ENCODE measurements around the gene MYH10. TPM values are rescaled to one million over a fixed set of nuclear protein-coding genes. Genes with fewer than 3 reads are reported as not detected.

Gene MYH10
- polyA plus RNA-seq, 1 donor from 2014 or later, result 61.1 TPM

DNA sequence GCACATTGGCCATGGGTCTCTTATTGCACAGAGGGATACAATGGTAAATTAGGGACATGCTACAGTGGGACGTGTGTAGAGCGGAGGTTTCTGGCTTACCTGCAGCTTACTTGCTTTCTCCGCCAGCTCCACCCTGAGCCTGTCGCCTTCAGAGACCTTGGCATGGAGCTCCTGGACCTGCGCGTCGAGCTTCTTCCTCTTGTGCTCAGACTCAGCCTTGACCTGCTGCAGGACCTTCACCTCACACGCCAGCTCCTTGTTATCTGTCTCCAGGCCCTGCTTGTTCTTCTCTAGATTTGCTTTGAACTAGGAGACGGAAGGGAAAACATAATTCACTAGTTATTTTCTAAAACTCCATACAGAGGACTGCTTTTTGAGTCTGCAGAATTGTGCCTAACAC is 131.4 kb downstream of the MYH10 start:
- Histone ChIP-seq H3K4me3 (ENCODE audit: low read length) (no peak overlapping the region), H2AFZ (ENCODE audit: low read depth, low read length) (no peak overlapping the region), H3F3A (ENCODE audit: insufficient read depth, low read length, poor library complexity, severe bottlenecking) (no peaks in the 10 kb centered on the region), H3K9me2 (ENCODE audit: insufficient read depth, low read length) (no peaks in the 10 kb centered on the region), H3K9me3 (ENCODE audit: low read length) (no peaks in the 10 kb centered on the region), H3K79me2 (replicated peaks; ENCODE audit: insufficient read depth, low read length) (no peaks in the 10 kb centered on the region), H3K27me3 (ENCODE audit: insufficient read depth, low read depth, low read length) (no peaks in the 10 kb centered on the region), H3K36me3 (ENCODE audit: insufficient read depth, low read length) (peaks cover 10% of the 10 kb centered on the region), H4K20me1 (ENCODE audit: insufficient read depth) (no peaks in the 10 kb centered on the region), H3K4me2 (ENCODE audit: low read length) (no peak overlapping the region), H3K9ac (ENCODE audit: low read length) (no peak overlapping the region), H3K27ac (ENCODE audit: low read length) (no peak overlapping the region)
- TF ChIP-seq, protein P1, sequence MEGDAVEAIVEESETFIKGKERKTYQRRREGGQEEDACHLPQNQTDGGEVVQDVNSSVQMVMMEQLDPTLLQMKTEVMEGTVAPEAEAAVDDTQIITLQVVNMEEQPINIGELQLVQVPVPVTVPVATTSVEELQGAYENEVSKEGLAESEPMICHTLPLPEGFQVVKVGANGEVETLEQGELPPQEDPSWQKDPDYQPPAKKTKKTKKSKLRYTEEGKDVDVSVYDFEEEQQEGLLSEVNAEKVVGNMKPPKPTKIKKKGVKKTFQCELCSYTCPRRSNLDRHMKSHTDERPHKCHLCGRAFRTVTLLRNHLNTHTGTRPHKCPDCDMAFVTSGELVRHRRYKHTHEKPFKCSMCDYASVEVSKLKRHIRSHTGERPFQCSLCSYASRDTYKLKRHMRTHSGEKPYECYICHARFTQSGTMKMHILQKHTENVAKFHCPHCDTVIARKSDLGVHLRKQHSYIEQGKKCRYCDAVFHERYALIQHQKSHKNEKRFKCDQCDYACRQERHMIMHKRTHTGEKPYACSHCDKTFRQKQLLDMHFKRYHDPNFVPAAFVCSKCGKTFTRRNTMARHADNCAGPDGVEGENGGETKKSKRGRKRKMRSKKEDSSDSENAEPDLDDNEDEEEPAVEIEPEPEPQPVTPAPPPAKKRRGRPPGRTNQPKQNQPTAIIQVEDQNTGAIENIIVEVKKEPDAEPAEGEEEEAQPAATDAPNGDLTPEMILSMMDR (IDR thresholded peaks at IDR 0.05; ENCODE audit: poor library complexity, severe bottlenecking), result no peak
- TF ChIP-seq TAF1 (IDR thresholded peaks at IDR 0.05; ENCODE audit: low read depth) (no peak), MXI1 (conservative IDR thresholded peaks at IDR 0.05; ENCODE audit: poor library complexity, severe bottlenecking) (no peak), RAD21 (conservative IDR thresholded peaks at IDR 0.05) (no peak), POLR2AphosphoS5 (IDR thresholded peaks at IDR 0.05) (no peak), SMC3 (conservative IDR thresholded peaks at IDR 0.05; ENCODE audit: poor library complexity) (no peak), EP300 (conservative IDR thresholded peaks at IDR 0.05; ENCODE audit: poor library complexity, severe bottlenecking) (no peak), REST (IDR thresholded peaks at IDR 0.05; ENCODE audit: borderline replicate concordance) (no peak), EZH2 (IDR thresholded peaks at IDR 0.05; ENCODE audit: borderline replicate concordance, insufficient read depth, low read length, poor library complexity, severe bottlenecking) (no peak)

DNA sequence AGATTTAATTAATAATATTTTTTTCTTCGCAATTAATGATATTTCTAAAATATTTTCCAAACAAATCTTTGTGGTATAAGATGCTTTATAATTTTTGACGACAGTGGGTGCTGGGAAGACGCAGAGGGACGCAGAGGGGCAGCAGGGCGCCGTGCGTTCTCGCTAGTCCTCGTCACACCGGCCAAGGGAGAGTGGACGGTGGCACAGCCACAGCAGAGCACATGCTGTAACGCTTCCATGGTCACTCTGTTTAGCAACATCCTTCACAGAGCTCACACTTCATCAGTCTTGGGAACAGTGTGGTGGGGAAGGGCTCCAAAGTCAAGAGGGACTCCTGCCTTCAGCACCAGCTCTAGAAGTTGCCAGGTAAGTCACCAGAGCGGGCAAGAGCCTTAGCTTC is 134.4 kb downstream of the MYH10 start:
- Histone ChIP-seq H3K9me3 (ENCODE audit: low read length) (no peaks in the 10 kb centered on the region), H3K4me2 (ENCODE audit: low read length) (no peak overlapping the region), H3K27ac (ENCODE audit: low read length) (no peak overlapping the region), H2AFZ (ENCODE audit: low read depth, low read length) (no peak overlapping the region), H3K9me2 (ENCODE audit: insufficient read depth, low read length) (no peaks in the 10 kb centered on the region), H3F3A (ENCODE audit: insufficient read depth, low read length, poor library complexity, severe bottlenecking) (no peaks in the 10 kb centered on the region), H3K9ac (ENCODE audit: low read length) (no peak overlapping the region), H3K36me3 (ENCODE audit: insufficient read depth, low read length) (peaks cover 10% of the 10 kb centered on the region), H3K79me2 (replicated peaks; ENCODE audit: insufficient read depth, low read length) (no peaks in the 10 kb centered on the region), H3K4me3 (ENCODE audit: low read length) (no peak overlapping the region), H3K27me3 (ENCODE audit: insufficient read depth, low read depth, low read length) (no peaks in the 10 kb centered on the region), H4K20me1 (ENCODE audit: insufficient read depth) (no peaks in the 10 kb centered on the region)
- TF ChIP-seq RAD21 (conservative IDR thresholded peaks at IDR 0.05) (no peak), REST (IDR thresholded peaks at IDR 0.05; ENCODE audit: borderline replicate concordance) (no peak), EP300 (conservative IDR thresholded peaks at IDR 0.05; ENCODE audit: poor library complexity, severe bottlenecking) (no peak), EZH2 (IDR thresholded peaks at IDR 0.05; ENCODE audit: borderline replicate concordance, insufficient read depth, low read length, poor library complexity, severe bottlenecking) (no peak), TAF1 (IDR thresholded peaks at IDR 0.05; ENCODE audit: low read depth) (no peak), SMC3 (conservative IDR thresholded peaks at IDR 0.05; ENCODE audit: poor library complexity) (no peak), POLR2AphosphoS5 (IDR thresholded peaks at IDR 0.05) (no peak)
- TF ChIP-seq, protein P1 (IDR thresholded peaks at IDR 0.05; ENCODE audit: poor library complexity, severe bottlenecking), result no peak

Measured in neural cell (in vitro differentiated cells).